ENCODE measurements around the gene UROC1. TPM values are rescaled to one million over a fixed set of nuclear protein-coding genes. Genes with fewer than 3 reads are reported as not detected.

The UROC1 gene
- total RNA-seq, 2 donors from 2014 or later, result not detected

DNA sequence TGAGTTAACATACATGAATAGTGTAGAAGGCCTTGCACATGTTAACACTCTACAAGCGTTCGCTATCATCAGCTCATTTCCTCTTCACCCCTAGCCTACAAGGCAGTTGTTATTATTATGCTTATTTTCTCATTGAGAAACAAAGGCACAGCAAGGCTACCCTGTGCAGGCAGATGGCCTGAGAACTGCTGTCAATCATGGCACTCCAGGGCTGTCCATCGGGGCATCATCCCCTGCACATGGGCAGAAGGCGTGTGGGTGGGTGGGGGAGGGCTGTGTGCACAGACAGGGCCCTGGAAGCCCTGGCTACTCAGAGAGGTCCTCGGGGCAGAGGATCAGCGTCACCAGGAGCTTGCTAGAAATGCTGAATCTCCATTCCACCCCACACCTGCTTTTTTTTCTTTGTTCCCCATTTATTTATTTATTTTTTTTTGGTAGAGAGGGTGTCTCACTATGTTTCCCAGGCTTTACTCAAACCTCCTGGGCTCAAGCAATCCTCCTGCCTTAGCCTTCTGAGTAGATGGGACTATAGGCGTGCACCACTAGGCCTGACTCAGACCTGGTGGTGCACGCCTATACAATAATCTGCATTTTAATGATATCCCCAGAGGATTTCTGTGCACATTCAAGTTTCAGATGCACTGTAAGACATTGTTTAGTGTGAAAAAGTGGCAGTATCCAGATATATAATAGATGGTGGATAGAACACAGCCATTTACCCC lies 32.2 kb downstream of the UROC1 start:
- TF ChIP-seq, protein P1, sequence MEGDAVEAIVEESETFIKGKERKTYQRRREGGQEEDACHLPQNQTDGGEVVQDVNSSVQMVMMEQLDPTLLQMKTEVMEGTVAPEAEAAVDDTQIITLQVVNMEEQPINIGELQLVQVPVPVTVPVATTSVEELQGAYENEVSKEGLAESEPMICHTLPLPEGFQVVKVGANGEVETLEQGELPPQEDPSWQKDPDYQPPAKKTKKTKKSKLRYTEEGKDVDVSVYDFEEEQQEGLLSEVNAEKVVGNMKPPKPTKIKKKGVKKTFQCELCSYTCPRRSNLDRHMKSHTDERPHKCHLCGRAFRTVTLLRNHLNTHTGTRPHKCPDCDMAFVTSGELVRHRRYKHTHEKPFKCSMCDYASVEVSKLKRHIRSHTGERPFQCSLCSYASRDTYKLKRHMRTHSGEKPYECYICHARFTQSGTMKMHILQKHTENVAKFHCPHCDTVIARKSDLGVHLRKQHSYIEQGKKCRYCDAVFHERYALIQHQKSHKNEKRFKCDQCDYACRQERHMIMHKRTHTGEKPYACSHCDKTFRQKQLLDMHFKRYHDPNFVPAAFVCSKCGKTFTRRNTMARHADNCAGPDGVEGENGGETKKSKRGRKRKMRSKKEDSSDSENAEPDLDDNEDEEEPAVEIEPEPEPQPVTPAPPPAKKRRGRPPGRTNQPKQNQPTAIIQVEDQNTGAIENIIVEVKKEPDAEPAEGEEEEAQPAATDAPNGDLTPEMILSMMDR (IDR thresholded peaks at IDR 0.05), result no peak
- intact Hi-C loops (cut with DNase I), result no loop called here
- Histone ChIP-seq H3K36me3 (no peaks in the 10 kb centered on the region), H3K27ac (no peak overlapping the region), H3K9ac (ENCODE audit: low read depth in 2 of 2, low read length in 2 of 2) (no peak overlapping the region), H3K4me1 (no peaks in the 10 kb centered on the region), H3K27me3 (no peaks in the 10 kb centered on the region), H3K9me3 (no peaks in the 10 kb centered on the region), H3K4me3 (no peak overlapping the region)
- no peak for DNase-seq

DNA sequence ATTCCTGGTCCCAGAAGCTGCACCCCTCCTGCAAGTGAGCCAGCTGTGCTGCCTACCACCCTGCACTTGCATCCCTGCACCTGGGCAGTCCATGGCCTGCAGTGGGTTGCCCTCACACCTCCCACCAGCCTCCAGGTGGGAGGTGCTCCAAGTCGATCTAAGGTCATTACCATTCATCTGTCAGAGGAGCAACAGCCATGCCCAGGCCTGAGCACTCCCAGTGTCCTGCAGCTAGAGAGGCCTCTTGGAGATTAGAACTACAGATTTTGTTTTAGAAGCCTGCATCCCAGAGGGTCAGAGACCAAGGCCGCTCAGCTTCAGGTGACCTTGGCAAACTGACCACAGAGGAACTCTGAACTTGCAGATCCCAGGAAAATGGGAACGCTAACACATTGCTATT lies 32.9 kb downstream of the UROC1 start:
- H3K36me3 ChIP-seq, result no peaks in the 10 kb centered on the region
- no peak overlapping the region for H3K27ac ChIP-seq
- no peaks in the 10 kb centered on the region for H3K27me3 ChIP-seq
- no peak for DNase-seq
- no peaks in the 10 kb centered on the region for H3K9me3 ChIP-seq
- no peak overlapping the region for H3K4me3 ChIP-seq
- H3K4me1 ChIP-seq, result no peaks in the 10 kb centered on the region
- intact Hi-C loops (cut with DNase I), result no loop called here
- TF ChIP-seq, protein P1 (IDR thresholded peaks at IDR 0.05), result no peak
- H3K9ac ChIP-seq (ENCODE audit: low read depth in 2 of 2, low read length in 2 of 2), result no peak overlapping the region

DNA sequence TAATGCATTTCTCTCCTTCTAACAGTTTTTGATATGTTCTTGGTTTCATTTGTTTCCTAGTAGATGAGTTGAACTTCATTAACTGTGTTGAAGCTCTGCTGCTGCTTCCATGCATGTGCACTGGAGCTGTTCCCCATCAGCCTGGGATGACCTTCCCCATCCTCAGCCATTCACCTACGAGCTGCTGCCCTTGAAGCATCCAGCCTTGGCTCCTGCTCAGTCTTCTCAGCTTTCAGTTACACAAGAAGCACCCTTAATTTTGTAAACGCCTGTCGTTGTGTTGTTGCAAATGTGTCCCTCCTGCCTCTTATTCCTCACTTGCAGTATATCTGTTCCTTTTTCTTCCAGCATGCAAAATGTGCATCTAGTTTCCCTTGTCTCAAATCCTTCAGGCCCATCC lies 33.4 kb downstream of the UROC1 start:
- H3K27ac ChIP-seq, result no peak overlapping the region
- no peak for DNase-seq
- no peaks in the 10 kb centered on the region for H3K4me1 ChIP-seq
- H3K27me3 ChIP-seq, result no peaks in the 10 kb centered on the region
- TF ChIP-seq, protein P1 (IDR thresholded peaks at IDR 0.05), result no peak
- H3K9ac ChIP-seq (ENCODE audit: low read depth in 2 of 2, low read length in 2 of 2), result no peak overlapping the region
- H3K4me3 ChIP-seq, result no peak overlapping the region
- H3K36me3 ChIP-seq, result no peaks in the 10 kb centered on the region
- intact Hi-C loops (cut with DNase I), result no loop called here
- H3K9me3 ChIP-seq, result no peaks in the 10 kb centered on the region

DNA sequence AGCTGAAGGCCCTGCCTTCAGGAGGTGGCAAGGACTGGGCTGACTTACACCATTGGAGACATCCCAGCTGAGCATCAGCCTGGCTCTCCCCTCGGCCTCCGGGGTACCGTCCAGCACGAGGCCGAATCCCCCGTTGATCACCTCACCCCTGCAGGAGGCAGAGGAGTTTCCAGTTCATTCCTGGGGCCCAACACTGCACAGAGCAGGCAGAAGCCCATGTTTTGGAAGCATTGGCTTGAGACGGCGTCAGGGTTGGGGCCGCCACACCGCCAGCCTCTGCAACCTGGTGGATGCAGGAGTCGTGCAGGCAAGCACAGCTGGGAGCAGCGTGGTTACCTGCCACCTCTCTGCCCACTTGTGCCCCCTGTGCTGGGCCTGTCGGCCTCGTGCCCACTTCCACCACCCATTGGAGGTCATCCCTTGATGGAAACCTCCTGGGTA lies 34.2 kb downstream of the UROC1 start:
- TF ChIP-seq, protein P1 (IDR thresholded peaks at IDR 0.05), result no peak
- Histone ChIP-seq H3K27me3 (no peaks in the 10 kb centered on the region), H3K36me3 (no peaks in the 10 kb centered on the region), H3K9ac (ENCODE audit: low read depth in 2 of 2, low read length in 2 of 2) (no peak overlapping the region), H3K27ac (no peak overlapping the region), H3K4me3 (no peak overlapping the region), H3K9me3 (no peaks in the 10 kb centered on the region), H3K4me1 (no peaks in the 10 kb centered on the region)
- intact Hi-C loops (cut with DNase I), result no loop called here
- no peak for DNase-seq

DNA sequence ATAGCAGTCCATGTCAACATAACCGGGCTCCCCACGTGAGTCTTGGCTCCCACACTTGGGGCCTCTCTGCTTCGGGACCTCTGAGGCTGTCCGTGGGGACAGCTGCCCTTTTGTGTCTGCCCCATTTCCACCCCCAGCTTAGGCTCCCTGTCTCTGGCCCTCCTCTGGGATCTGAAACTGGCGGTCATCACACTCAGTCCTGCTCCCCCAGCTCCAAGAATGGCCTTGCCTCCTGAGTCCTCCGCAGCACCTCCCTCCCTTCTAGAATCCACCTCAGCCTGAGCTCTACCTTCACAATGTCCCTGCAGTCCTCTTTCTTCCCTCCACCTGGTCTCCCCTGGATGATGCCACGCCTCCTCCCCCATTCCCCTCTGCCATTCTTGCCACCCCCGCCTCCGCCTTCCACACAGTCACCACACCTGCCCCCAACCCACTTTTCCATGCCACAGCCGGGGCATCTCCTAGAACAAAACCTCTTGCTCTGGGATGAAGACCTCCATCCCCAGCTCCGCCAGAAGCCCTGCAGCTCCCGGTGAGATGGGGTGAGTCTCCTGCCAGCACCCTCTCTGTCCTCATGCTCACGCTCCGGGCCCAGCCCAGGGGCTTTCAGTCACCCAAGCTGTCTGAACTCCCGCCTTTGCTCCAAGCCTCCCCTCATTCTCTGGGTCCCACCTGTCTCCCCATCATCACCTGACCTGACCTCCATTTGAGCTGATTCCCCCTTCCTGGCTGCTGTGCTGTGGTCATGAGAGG lies 34.9 kb downstream of the UROC1 start:
- H3K9ac ChIP-seq (ENCODE audit: low read depth in 2 of 2, low read length in 2 of 2), result no peak overlapping the region
- TF ChIP-seq, protein P1 (IDR thresholded peaks at IDR 0.05), result no peak
- no peaks in the 10 kb centered on the region for H3K27me3 ChIP-seq
- no peaks in the 10 kb centered on the region for H3K9me3 ChIP-seq
- no peaks in the 10 kb centered on the region for H3K36me3 ChIP-seq
- no peak overlapping the region for H3K4me3 ChIP-seq
- H3K4me1 ChIP-seq, result no peaks in the 10 kb centered on the region
- intact Hi-C loops (cut with DNase I), result no loop called here
- H3K27ac ChIP-seq, result no peak overlapping the region
- no peak for DNase-seq
